Body of pancreas (tissue), 4 donors: ENCODE measurements around the gene C15orf39. TPM values are rescaled to one million over a fixed set of nuclear protein-coding genes. Genes with fewer than 3 reads are reported as not detected.

Experiments
- ATAC-seq: fragments of 150-250 bp; one replicate; pipeline ENCODE4 v1.9.1; 2016
- DNase-seq, 4 donors: peaks; one replicate each; pipeline ENCODE4 v3.0.0-alpha.2; 2019
- H3K27ac ChIP-seq, 4 donors: fragments of 200-600 bp; sonication (generic); 1 replicate in 3 of 4; 2 replicates in 1 of 4; pipeline versions ENCODE4 v1.5.1 to v1.6.1; 2016 to 2019; ENCODE audit warnings: mild to moderate bottlenecking in 1 of 4, mixed read lengths in 1 of 4, moderate library complexity in 1 of 4
- H3K27me3 ChIP-seq, 2 donors: fragments of 200-600 bp; sonication (generic); one replicate each; pipeline ENCODE4 v1.6.0; 2016; ENCODE audit warnings: mild to moderate bottlenecking in 1 of 2
- H3K36me3 ChIP-seq, 2 donors: fragments of 200-600 bp; sonication (generic); replicated peaks in 1 of 2; 2 replicates each; pipeline ENCODE4 v1.5.1; 2016; ENCODE audit warnings: low read depth in 2 of 2; ENCODE audit not compliant: insufficient read depth in 1 of 2
- H3K4me1 ChIP-seq: fragments of 200-600 bp; sonication (generic); one replicate; pipeline ENCODE4 v1.6.0; 2016
- H3K4me3 ChIP-seq, 2 donors: fragments of 200-600 bp; sonication (generic); 1 replicate in 1 of 2; 2 replicates in 1 of 2; pipeline ENCODE4 v1.5.1; 2016 to 2019
- H3K9me3 ChIP-seq, 3 donors: fragments of 200-600 bp; sonication (generic); 1 replicate in 2 of 3; 2 replicates in 1 of 3; pipeline ENCODE4 v1.5.1; 2016
- POLR2A ChIP-seq, 3 donors: fragments of 450-650 bp; IDR thresholded peaks; one replicate each; pipeline ENCODE4 v1.6.1; 2016; ENCODE audit warnings: antibody characterized with exemption in 3 of 3, mild to moderate bottlenecking in 2 of 3
- WGBS, 2 donors: methylation state at CpG; one replicate each; pipeline ENCODE4 v1.1.5; 2017; 5-methylcytosine and 5-hydroxymethylcytosine counted together
- intact Hi-C: fragments of 100-400 bp; cut with DNase I; formaldehyde crosslinking; loops from one replicate; pipeline ENCODE4 v1.15.1; 2023
- total RNA-seq, 2 donors: library from RNA; depleted of rRNA; stranded (reverse); fragments of >200 nt; gene quantifications; one replicate each; pipeline ENCODE4 v1.1.0, GENCODE V29; 2016
- TF ChIP-seq, protein P1 (sequence below), 7 experiments: fragments of 450-650 bp in 4 of 7; fragments of 200-600 bp in 3 of 7; sonication (generic) in 3 of 7; IDR thresholded peaks; one replicate each; pipeline ENCODE4 v1.5.1; 2016 to 2019; ENCODE audit warnings: antibody characterized with exemption in 7 of 7

The C15orf39 gene
- total RNA-seq, 2 donors from 2014 or later: 12.5 to 30.3 TPM

- Histone ChIP-seq H3K27ac (no peak overlapping the region), H3K36me3 (peaks cover 12 to 24% of the 10 kb centered on the region in 2 donors)
These were observed 7.0 kb downstream of the C15orf39 start for GRCh38 chr15:75208501-75209288.

DNA sequence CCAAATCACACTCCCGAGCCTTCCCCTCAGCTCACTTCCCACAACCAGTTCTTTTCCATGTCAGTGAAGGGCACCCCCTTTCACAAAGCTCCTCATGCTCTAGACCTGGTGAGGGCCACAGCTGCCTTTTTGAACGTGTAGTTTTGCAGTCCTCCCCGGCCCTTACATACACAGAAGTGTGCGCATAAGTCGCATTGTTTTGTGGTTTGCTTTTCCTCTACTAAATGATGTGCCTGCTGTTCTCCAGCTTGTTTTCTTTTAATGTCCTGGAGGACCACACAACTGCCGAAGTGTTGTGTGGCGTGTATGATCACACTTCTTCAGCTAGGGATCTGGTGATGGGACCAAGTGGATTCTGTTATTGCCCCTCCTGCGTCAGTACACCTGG lies 7.6 kb downstream of the C15orf39 start:
- Histone ChIP-seq H3K4me1 (peaks cover 27% of the 10 kb centered on the region), H3K27me3 (no peaks in the 10 kb centered on the region), H3K4me3 (no peak overlapping the region), H3K36me3 (peaks cover 12 to 24% of the 10 kb centered on the region in 2 donors), H3K9me3 (no peaks in the 10 kb centered on the region), H3K27ac (no peak overlapping the region)
- WGBS, 2 donors: 70 to 87% methylated on average over 8 of the region's 8 CpGs
- intact Hi-C loops: loop anchor here (5.0 kb wide), 1 partner anchor 177 kb away; no protein-coding TSS in a partner anchor
- no peak for ATAC-seq
- no peak for DNase-seq
- TF ChIP-seq POLR2A (IDR thresholded peaks at IDR 0.05): no peak

More at GRCh38 chr15:75208501-75209288, 7.0 kb downstream of the C15orf39 start:
- no peak overlapping the region for H3K4me3 ChIP-seq
- intact Hi-C loops: loop anchor here (5.0 kb wide), 1 partner anchor 176 kb away; no protein-coding TSS in a partner anchor
- no peaks in the 10 kb centered on the region for H3K9me3 ChIP-seq
- WGBS, 2 donors: 77 to 78% methylated on average over 29 to 32 of the region's 32 CpGs
- ATAC-seq (no peak), DNase-seq (peak; percentile 23 to 41 (median 36))
- TF ChIP-seq, protein P1, sequence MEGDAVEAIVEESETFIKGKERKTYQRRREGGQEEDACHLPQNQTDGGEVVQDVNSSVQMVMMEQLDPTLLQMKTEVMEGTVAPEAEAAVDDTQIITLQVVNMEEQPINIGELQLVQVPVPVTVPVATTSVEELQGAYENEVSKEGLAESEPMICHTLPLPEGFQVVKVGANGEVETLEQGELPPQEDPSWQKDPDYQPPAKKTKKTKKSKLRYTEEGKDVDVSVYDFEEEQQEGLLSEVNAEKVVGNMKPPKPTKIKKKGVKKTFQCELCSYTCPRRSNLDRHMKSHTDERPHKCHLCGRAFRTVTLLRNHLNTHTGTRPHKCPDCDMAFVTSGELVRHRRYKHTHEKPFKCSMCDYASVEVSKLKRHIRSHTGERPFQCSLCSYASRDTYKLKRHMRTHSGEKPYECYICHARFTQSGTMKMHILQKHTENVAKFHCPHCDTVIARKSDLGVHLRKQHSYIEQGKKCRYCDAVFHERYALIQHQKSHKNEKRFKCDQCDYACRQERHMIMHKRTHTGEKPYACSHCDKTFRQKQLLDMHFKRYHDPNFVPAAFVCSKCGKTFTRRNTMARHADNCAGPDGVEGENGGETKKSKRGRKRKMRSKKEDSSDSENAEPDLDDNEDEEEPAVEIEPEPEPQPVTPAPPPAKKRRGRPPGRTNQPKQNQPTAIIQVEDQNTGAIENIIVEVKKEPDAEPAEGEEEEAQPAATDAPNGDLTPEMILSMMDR (IDR thresholded peaks at IDR 0.05): no peak
- no peak for TF ChIP-seq POLR2A (IDR thresholded peaks at IDR 0.05)
- H3K27me3 ChIP-seq: no peaks in the 10 kb centered on the region
- H3K4me1 ChIP-seq: peaks cover 33% of the 10 kb centered on the region

DNA sequence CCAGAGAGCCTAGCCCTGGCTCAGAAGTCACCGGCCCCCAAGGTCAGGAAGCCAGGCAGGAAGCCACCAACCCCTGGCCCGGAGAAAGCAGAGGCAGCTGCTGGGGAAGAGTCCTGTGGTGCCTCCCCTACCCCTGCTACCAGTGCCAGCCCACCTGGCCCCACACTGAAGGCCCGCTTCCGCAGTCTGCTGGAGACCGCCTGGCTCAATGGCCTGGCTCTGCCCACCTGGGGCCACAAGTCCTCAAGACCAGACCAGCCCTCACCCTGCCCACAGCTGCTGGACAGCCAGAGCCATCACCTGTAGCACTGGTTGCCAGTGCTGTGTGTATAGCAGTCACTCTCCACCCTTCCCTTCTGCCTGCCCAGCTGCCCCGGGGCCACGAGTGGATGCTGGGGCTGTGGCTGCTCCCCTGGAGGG lies 9.1 kb downstream of the C15orf39 start:
- Histone ChIP-seq H3K4me1 (peaks cover 16% of the 10 kb centered on the region), H3K9me3 (no peaks in the 10 kb centered on the region), H3K27me3 (no peaks in the 10 kb centered on the region), H3K27ac (no peak overlapping the region), H3K4me3 (no peak overlapping the region), H3K36me3 (peaks cover 12 to 24% of the 10 kb centered on the region in 2 donors)
- TF ChIP-seq, protein P1 (IDR thresholded peaks at IDR 0.05): no peak
- no peak for TF ChIP-seq POLR2A (IDR thresholded peaks at IDR 0.05)
- WGBS, 2 donors: 66% methylated on average over 7 of the region's 7 CpGs; no CpG with 5 or more reads in 1 of the 2 donors
- DNase-seq (no peak), ATAC-seq (no peak)
- intact Hi-C loops: no loop called here

DNA sequence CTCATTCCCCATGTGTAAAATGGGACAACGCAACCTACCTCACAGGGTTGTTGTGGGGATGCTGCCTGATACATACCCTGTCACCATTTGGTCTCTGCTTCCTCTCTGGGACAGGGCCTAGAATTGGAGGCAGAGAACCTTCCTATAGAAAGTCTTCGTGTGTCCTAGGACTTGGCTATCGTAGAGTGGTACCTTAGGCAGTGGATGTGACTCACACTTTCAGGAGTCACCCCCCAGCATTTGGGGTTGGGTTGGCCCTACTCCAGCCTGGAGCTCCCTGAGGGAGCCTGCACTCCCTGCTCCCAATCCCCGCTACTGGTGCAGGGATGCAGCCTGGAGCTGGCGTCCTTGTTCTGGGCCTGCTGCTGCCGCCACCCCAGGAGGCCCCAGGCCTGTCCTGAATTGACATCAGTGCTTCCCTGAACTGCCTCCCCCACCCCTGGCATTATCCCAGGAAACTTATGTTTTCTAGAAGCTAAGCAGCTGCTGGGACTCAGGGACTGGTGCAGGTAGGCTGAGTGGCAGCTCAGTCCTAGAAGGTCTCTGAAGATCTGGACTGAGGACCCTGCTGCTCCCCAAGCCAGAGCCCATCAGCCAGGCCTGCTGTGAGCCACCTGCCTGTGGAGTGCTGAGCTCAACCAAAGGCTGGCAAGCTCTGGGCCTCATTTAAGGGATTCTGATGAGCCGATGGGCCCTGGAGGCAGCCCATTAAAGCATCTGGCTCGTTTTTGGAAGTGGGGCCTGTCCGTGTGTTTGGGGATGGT lies 9.9 kb downstream of the C15orf39 start:
- Histone ChIP-seq H3K4me1 (peaks cover 16% of the 10 kb centered on the region), H3K27ac (no peak overlapping the region), H3K4me3 (no peak overlapping the region), H3K27me3 (no peaks in the 10 kb centered on the region), H3K36me3 (peaks cover 12 to 21% of the 10 kb centered on the region in 2 donors), H3K9me3 (no peaks in the 10 kb centered on the region)
- TF ChIP-seq POLR2A (IDR thresholded peaks at IDR 0.05): no peak
- TF ChIP-seq, protein P1 (IDR thresholded peaks at IDR 0.05): no peak
- 81 to 92% methylated on average over 5 to 9 of the region's 9 CpGs for WGBS, 2 donors
- no peak for DNase-seq
- intact Hi-C loops: no loop called here
- no peak for ATAC-seq

- 86 to 90% methylated on average over 2 to 7 of the region's 7 CpGs for WGBS, 2 donors
- DNase-seq (no peak), ATAC-seq (no peak)
- Histone ChIP-seq H3K27me3 (no peaks in the 10 kb centered on the region), H3K4me3 (no peak overlapping the region), H3K4me1 (peaks cover 16% of the 10 kb centered on the region), H3K36me3 (peaks cover 12 to 21% of the 10 kb centered on the region in 2 donors), H3K9me3 (no peaks in the 10 kb centered on the region), H3K27ac (no peak overlapping the region)
- intact Hi-C loops: no loop called here
- TF ChIP-seq POLR2A (IDR thresholded peaks at IDR 0.05): no peak
- TF ChIP-seq, protein P1 (IDR thresholded peaks at IDR 0.05): no peak
These were observed 10.6 kb downstream of the C15orf39 start for GRCh38 chr15:75212200-75212858.
